HG03175 (cell line): ENCODE measurements around the gene SKAP1.
"Not testable (repeated sequence)": the region's sequence is repeated elsewhere in the genome, so short reads cannot be mapped to it uniquely, and the experiment has no call there.

ENCODE experiments used
- ATAC-seq: cut with Tn5 transposase; IDR thresholded peaks from one replicate; pipeline ENCODE4 v1.9.1; 2021; ENCODE audit warnings: mild to moderate bottlenecking, moderate library complexity; ENCODE audit not compliant: unreplicated experiment

The SKAP1 gene

GRCh38 chr17:48449335-48449734 is 19.3 kb upstream of the SKAP1 start:
- not testable (repeated sequence) for ATAC-seq

DNA sequence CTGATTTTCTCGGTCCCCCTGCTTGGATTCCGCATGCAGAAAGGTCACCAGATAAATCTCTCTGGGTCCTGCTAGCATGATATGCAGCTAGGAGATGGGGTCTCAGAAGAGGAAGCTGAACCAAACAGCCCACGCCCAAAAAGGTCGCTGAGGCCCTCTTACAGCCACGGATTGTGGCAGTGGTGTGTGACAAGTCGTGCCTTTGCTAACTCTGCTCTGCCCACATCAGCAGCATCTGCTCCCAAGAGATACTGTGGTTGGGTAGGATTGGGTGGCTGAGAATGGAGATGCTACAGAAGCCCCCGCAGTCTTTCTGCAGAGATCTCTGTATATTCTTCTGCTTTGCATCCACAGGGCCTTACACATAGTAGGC is 15.2 kb upstream of the SKAP1 start:
- no peak for ATAC-seq

DNA sequence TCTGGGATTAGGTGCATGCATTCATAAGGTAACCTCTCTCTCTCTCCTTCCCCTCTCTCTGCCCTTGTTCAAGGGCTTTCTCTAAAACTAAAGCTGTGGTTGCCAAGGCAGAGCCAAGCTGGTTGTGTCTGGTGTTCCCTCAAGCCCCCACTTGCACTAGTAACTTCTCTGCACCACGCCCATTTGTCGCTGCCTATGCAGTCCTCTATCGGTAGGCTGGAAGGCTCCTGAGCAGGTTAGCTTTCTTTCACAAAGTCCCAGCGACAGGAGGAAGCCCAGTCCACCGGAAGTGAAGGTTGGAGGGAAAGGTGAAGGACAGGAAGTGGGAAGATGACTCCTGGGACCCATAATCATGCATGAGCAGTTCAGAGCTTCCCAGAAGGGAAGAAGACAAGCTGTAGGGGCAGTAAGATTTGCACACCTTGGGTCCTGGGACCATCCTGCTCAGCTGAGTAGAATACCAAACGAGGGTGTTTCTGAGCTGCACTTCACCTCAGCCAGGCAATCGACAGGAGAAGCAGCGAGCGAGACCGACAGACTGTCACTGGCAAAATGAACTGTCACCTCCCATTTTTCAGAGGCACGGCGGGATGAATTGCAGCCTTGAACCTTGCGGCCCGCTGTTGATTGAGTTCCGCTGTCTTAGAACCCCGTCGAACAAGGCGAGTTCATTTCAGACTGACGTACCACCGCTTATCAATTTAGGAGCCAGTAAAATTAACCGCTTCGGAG is 14.7 kb upstream of the SKAP1 start:
- ATAC-seq: no peak

- no peak for ATAC-seq
These were observed 13.7 kb upstream of the SKAP1 start for GRCh38 chr17:48443712-48444111.

DNA sequence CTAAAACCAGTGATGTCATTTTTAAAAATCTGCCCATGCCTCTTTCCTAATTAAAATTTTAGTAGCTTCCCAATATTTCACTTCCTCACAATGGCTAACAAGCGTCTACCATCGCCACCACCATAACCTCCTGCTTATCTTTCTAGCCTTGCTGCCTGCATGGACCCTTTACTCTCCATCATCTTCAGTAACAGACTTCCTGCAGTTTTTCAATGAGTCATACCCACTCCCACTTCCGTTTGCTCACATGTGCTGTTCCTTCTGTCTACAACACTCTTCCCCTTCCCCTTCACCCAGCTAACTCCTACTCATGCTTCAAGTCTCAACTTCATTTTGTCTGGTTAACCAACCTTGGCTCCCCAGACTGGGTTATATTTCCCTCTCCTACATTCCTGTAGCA is 12.8 kb upstream of the SKAP1 start:
- ATAC-seq: no peak

- no peak for ATAC-seq
These were observed 11.8 kb upstream of the SKAP1 start for GRCh38 chr17:48441862-48442261.

GRCh38 chr17:48441231-48441711 is 11.3 kb upstream of the SKAP1 start:
- ATAC-seq: peak; percentile 75

DNA sequence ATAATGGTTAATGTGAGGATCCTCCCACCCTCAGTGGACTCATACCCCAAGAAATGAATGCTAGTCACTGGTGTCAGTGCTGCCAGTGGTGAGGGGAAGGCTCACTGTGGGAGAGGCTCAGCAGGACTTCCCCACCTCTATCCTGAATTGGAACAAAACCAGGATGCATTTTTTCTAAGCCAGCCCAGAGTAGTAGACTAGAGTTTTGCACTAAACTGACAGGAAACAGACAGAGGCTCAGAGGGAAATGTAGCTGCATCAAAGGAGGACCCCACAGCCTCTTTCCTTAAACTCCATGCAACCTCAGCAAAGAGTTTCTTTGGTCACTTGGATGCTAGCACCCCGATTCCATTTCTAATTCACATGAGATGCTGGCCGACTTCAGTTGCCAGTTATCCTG is 10.7 kb upstream of the SKAP1 start:
- no peak for ATAC-seq

- no peak for ATAC-seq
These were observed 10.0 kb upstream of the SKAP1 start for GRCh38 chr17:48439875-48440505.

- no peak for ATAC-seq
These were observed 9.3 kb upstream of the SKAP1 start for GRCh38 chr17:48439110-48439850.

DNA sequence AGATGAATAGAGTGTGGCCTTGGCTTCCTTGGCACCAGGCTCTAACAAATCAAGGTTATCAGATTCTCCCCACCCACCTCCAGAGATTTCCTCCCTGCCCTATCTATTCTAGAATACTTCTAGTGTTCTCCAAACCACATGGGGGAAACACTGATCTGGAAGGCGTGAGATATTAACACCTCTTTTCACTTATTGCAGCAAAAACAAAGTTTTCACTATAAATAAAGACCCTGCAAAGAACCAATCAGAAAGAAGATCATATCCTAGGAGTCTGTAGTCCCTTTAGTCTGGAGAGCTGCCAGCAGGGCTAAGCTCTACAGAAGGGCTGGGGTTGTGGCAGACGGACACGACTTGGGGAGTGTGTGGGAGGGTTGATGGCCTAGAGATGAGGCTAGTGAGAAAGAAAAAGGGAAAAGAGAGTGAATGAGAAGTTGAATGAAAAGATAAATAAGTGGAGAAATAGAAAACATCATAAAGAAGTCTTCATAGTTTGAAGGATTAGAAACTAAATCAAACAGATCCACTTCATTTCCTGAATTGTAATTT is 8.6 kb upstream of the SKAP1 start:
- no peak for ATAC-seq

- no peak for ATAC-seq
These were observed 3.9 kb upstream of the SKAP1 start for GRCh38 chr17:48433896-48434295.

- ATAC-seq: no peak
These were observed 3.1 kb upstream of the SKAP1 start for GRCh38 chr17:48432820-48433775.

GRCh38 chr17:48429156-48429555 is 858 bp downstream of the SKAP1 start:
- no peak for ATAC-seq

DNA sequence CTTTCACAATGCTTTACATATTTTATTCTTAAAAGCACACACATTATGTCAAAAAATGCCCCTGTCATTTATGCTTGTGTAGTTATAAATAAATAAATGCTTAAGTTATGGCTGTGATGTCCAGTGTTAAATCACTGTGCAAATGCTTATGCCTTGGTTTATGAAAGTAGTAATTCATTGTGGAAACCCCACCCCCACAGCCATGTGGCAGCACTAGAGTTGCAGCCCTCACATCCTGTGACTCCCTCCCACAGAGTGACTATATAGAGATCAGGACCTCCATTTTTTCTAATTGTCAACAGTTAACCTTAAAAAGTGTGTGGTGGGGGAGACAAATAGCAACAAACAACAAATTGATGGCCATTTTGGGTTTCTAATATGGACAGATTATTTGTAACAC is 2.4 kb downstream of the SKAP1 start:
- ATAC-seq: no peak

DNA sequence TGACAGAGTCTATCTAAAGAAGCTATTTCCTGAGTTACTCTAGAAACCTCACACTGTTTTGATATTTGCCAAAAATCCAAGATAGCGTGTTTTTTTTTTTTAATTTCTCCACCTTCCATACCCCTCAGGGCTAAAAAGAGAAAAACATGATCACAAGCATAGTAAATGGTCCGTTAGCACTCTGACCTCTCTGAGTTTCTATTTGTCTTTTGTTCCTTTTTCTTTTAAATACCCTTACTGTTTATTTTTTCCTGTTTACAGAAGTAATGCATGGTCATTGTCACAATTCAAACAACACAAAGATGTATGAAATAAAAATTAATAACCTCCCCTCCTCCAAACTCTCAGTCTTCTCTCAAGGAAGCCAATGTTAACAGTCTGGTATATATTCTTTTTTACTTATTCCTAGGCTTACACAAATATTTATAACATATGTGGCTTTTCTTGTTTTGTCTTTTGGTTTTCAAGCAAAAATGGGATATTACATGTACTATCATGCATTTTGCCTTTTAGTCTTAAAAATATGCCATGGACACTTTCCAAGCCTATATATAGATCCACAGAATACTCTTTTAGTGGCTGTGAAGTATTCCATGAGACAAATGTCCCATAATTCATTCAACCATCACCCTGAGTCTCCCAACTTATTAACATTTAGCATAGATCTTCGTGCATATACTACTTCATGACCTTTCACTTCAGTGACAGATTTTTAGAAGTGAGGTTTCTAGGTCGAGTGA is 3.1 kb downstream of the SKAP1 start:
- no peak for ATAC-seq

GRCh38 chr17:48426019-48426665 is 3.9 kb downstream of the SKAP1 start:
- no peak for ATAC-seq

GRCh38 chr17:48422060-48422459 is 8.0 kb downstream of the SKAP1 start:
- ATAC-seq: not testable (repeated sequence)

- no peak for ATAC-seq
These were observed 9.2 kb downstream of the SKAP1 start for GRCh38 chr17:48420823-48421222.
